A673 (cell line): Measurements from ENCODE around the gene DPYSL4. TPM values are rescaled to one million over a fixed set of nuclear protein-coding genes. Genes with fewer than 3 reads are reported as not detected.

Experiments
- BruUV-seq: library from RNA; stranded (reverse); fragments of 400-500 nt; replicated peaks from 2 replicates; lab custom pipeline; 2021; lab: Mats Ljungman, UMichigan
- CTCF ChIA-PET: fragments of 300-600 bp; sonication (Branson Sonifier 250); formaldehyde crosslinking; loops from one replicate; lab custom pipeline; 2022; ENCODE audit warnings: antibody characterized with exemption; lab: Charles Lee
- POLR2A ChIA-PET: fragments of 300-600 bp; sonication (Branson Sonifier 250); formaldehyde crosslinking; loops from one replicate; lab custom pipeline; 2022; ENCODE audit warnings: antibody characterized with exemption; ENCODE audit not compliant: low non-redundant PET; lab: Charles Lee
- DNase-seq: peaks from one replicate; pipeline ENCODE4 v3.0.0-alpha.2; 2015; ENCODE audit warnings: low spot score
- H3K27ac ChIP-seq: fragments of 200-600 bp; sonication (generic); 2 replicates; pipeline ENCODE4 v1.5.1; 2016; ENCODE audit warnings: mixed run types, low read depth, mild to moderate bottlenecking, mixed read lengths, antibody characterized with exemption, low read length; ENCODE audit not compliant: poor library complexity, severe bottlenecking
- H3K27me3 ChIP-seq: fragments of 200-600 bp; sonication (generic); replicated peaks from 2 replicates; pipeline ENCODE4 v1.6.1; 2017; ENCODE audit warnings: mixed run types, low read depth, mild to moderate bottlenecking, mixed read lengths, antibody characterized with exemption, low read length; ENCODE audit not compliant: insufficient read depth, poor library complexity
- H3K36me3 ChIP-seq: fragments of 200-600 bp; sonication (generic); 2 replicates; pipeline ENCODE4 v1.6.1; 2016; ENCODE audit warnings: mixed run types, mild to moderate bottlenecking, mixed read lengths, antibody characterized with exemption, low read length; ENCODE audit not compliant: insufficient read depth, poor library complexity, severe bottlenecking
- H3K4me1 ChIP-seq: fragments of 200-600 bp; sonication (generic); 2 replicates; pipeline ENCODE4 v1.6.1; 2017; ENCODE audit warnings: mixed run types, mild to moderate bottlenecking, mixed read lengths, antibody characterized with exemption, low read length; ENCODE audit not compliant: insufficient read depth, poor library complexity, severe bottlenecking
- H3K4me3 ChIP-seq: fragments of 200-600 bp; sonication (generic); 2 replicates; pipeline ENCODE4 v1.5.1; 2016; ENCODE audit warnings: low read depth, mixed run types, mild to moderate bottlenecking, mixed read lengths, low read length; ENCODE audit not compliant: poor library complexity, severe bottlenecking
- H3K9me3 ChIP-seq: fragments of 200-600 bp; sonication (generic); 2 replicates; pipeline ENCODE4 v1.6.1; 2016; ENCODE audit warnings: mixed run types, low read depth, mild to moderate bottlenecking, mixed read lengths, antibody characterized with exemption, low read length; ENCODE audit not compliant: poor library complexity, severe bottlenecking
- EZH2 ChIP-seq: fragments of 200-600 bp; sonication (generic); IDR thresholded peaks from 2 replicates; pipeline ENCODE4 v1.6.1; 2017; ENCODE audit warnings: borderline replicate concordance, low read depth, mild to moderate bottlenecking, mixed read lengths, antibody characterized with exemption, low read length; ENCODE audit not compliant: poor library complexity, severe bottlenecking
- intact Hi-C: fragments of 100-400 bp; cut with micrococcal nuclease; formaldehyde crosslinking; loops from one replicate; pipeline ENCODE4 v1.10.0; 2022; ENCODE audit not compliant: unreplicated experiment
- total RNA-seq: library from RNA; stranded (reverse); gene quantifications from 2 replicates; pipeline ENCODE4 v1.2.3, GENCODE V29; 2021
- TF ChIP-seq, protein P1 (sequence below): fragments of 300-800, 200-600 bp; sonication (generic); conservative IDR thresholded peaks from 2 replicates; pipeline ENCODE4 v1.5.1; 2017; ENCODE audit warnings: low read depth, mild to moderate bottlenecking, antibody characterized with exemption, low read length, moderate library complexity, mixed read lengths

Gene DPYSL4
- total RNA-seq, 1 experiment from 2014 or later = 13.1 TPM

DNA sequence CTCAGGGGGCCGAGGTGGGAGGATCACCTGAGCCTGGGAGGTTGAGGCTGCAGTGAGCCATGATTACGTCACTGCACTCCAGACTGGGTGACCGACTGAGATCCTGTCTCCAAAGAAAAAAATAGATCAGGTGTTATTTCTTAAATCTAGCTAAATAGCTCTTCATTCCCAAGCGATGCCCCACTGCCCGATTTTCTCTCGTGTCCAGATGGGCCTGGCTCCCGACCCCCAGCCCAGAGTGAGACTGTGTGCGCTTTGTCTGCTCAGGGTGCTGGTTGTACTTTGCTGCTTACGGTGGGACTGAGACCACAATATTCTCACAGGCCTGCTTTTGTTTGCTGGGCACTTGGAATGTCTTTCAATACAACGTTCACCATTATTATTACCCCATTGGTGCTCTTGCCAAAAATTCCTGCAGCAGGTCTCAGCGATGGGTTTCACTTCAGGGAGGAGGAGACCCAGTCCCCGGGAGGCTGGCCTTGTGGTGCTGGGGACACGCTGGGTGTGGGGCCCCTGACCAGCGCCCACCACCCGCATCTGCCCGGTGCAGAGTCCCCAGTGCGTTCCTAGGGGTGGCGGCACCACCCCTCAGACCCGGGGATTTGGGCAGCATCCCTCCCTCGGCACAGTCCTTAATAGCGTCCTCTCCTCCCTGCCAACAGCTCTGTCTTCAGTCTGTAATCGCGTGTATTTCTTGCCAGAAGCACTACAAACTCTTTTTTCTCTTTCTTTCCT, 20.4 kb upstream of the DPYSL4 start:
- no TSS peak for BruUV-seq
- ChIA-PET POLR2A (no interaction called here), CTCF (no interaction called here)
- DNase-seq = no peak
- intact Hi-C loops = no loop called here
- H3K36me3 ChIP-seq = no peaks in the 10 kb centered on the region
- no peaks in the 10 kb centered on the region for H3K27me3 ChIP-seq
- TF ChIP-seq EZH2 = no peak
- no peak overlapping the region for H3K4me3 ChIP-seq
- no peak overlapping the region for H3K27ac ChIP-seq
- no peaks in the 10 kb centered on the region for H3K9me3 ChIP-seq
- H3K4me1 ChIP-seq = no peaks in the 10 kb centered on the region

GRCh38 chr10:132167041-132167674, 19.6 kb upstream of the DPYSL4 start:
- POLR2A ChIA-PET = no interaction called here
- Histone ChIP-seq H3K4me1 (no peaks in the 10 kb centered on the region), H3K27ac (no peak overlapping the region), H3K27me3 (no peaks in the 10 kb centered on the region), H3K4me3 (no peak overlapping the region), H3K36me3 (no peaks in the 10 kb centered on the region), H3K9me3 (no peaks in the 10 kb centered on the region)
- CTCF ChIA-PET = no interaction called here
- no peak for TF ChIP-seq EZH2
- DNase-seq = no peak
- no TSS peak for BruUV-seq
- intact Hi-C loops = no loop called here

DNA sequence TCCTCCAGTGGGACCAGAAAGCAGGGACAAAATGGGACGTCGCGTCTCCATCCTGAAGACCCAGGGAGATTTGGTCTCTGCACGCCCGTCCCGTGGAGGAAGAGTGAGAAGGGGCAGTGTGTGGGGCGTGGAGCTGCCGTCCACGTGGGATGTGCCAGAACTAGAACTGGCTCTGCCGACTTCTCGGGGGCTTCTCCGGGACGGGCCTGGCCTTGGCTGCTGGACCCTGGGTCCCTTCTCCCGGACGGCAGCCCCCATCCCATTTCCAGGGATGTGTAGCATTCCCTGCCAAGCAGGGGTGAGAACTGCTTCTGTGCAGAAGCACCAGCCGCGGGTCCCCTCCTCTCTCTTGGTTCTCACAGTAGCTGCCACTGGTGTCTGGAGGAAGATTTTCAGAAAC, 18.8 kb upstream of the DPYSL4 start:
- Histone ChIP-seq H3K36me3 (no peaks in the 10 kb centered on the region), H3K4me1 (no peaks in the 10 kb centered on the region), H3K27ac (no peak overlapping the region), H3K9me3 (no peaks in the 10 kb centered on the region), H3K4me3 (no peak overlapping the region), H3K27me3 (no peaks in the 10 kb centered on the region)
- ChIA-PET POLR2A (no interaction called here), CTCF (no interaction called here)
- TF ChIP-seq, protein P1, sequence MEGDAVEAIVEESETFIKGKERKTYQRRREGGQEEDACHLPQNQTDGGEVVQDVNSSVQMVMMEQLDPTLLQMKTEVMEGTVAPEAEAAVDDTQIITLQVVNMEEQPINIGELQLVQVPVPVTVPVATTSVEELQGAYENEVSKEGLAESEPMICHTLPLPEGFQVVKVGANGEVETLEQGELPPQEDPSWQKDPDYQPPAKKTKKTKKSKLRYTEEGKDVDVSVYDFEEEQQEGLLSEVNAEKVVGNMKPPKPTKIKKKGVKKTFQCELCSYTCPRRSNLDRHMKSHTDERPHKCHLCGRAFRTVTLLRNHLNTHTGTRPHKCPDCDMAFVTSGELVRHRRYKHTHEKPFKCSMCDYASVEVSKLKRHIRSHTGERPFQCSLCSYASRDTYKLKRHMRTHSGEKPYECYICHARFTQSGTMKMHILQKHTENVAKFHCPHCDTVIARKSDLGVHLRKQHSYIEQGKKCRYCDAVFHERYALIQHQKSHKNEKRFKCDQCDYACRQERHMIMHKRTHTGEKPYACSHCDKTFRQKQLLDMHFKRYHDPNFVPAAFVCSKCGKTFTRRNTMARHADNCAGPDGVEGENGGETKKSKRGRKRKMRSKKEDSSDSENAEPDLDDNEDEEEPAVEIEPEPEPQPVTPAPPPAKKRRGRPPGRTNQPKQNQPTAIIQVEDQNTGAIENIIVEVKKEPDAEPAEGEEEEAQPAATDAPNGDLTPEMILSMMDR = no peak
- no peak for TF ChIP-seq EZH2
- DNase-seq = no peak
- BruUV-seq = no TSS peak
- intact Hi-C loops = no loop called here

- CTCF ChIA-PET = no interaction called here
- Histone ChIP-seq H3K4me3 (no peak overlapping the region), H3K4me1 (no peaks in the 10 kb centered on the region), H3K9me3 (no peaks in the 10 kb centered on the region), H3K27me3 (no peaks in the 10 kb centered on the region), H3K27ac (no peak overlapping the region), H3K36me3 (no peaks in the 10 kb centered on the region)
- POLR2A ChIA-PET = no interaction called here
- DNase-seq = no peak
- intact Hi-C loops = no loop called here
- BruUV-seq = no TSS peak
- TF ChIP-seq EZH2 = no peak
- TF ChIP-seq, protein P1 = no peak
These were observed 18.1 kb upstream of the DPYSL4 start for GRCh38 chr10:132168571-132169030.
